ENCODE data around the gene FNDC7.

- TF ChIP-seq CTCF (conservative IDR thresholded peaks at IDR 0.05; ENCODE audit: low read length): no peak
- TF ChIP-seq EZH2phosphoT487 (IDR thresholded peaks at IDR 0.05; ENCODE audit: borderline replicate concordance, low read depth, low read length): no peak
These were observed 34.0 kb upstream of the FNDC7 start for GRCh38 chr1:108678706-108679105.
